Fibroblast of lung (primary cell): ENCODE measurements around the gene NOX4.

Source experiments
- EZH2 ChIP-seq: IDR thresholded peaks from 2 replicates; pipeline ENCODE4 v1.5.1; 2012; ENCODE audit warnings: low read length, control low read depth, mild to moderate bottlenecking; ENCODE audit errors: missing control alignments
- TF ChIP-seq, protein P1 (sequence below), 2 donors: IDR thresholded peaks in 1 of 2; conservative IDR thresholded peaks in 1 of 2; 1 replicate in 1 of 2; 2 replicates in 1 of 2; pipeline ENCODE4 v1.5.1; 2011 to 2012; ENCODE audit warnings: low read length in 2 of 2, control low read depth in 1 of 2, inconsistent platforms in 1 of 2, low read depth in 1 of 2, mild to moderate bottlenecking in 1 of 2

- TF ChIP-seq, protein P1, sequence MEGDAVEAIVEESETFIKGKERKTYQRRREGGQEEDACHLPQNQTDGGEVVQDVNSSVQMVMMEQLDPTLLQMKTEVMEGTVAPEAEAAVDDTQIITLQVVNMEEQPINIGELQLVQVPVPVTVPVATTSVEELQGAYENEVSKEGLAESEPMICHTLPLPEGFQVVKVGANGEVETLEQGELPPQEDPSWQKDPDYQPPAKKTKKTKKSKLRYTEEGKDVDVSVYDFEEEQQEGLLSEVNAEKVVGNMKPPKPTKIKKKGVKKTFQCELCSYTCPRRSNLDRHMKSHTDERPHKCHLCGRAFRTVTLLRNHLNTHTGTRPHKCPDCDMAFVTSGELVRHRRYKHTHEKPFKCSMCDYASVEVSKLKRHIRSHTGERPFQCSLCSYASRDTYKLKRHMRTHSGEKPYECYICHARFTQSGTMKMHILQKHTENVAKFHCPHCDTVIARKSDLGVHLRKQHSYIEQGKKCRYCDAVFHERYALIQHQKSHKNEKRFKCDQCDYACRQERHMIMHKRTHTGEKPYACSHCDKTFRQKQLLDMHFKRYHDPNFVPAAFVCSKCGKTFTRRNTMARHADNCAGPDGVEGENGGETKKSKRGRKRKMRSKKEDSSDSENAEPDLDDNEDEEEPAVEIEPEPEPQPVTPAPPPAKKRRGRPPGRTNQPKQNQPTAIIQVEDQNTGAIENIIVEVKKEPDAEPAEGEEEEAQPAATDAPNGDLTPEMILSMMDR (conservative IDR thresholded peaks at IDR 0.05 in 1 of 2, IDR thresholded peaks at IDR 0.05 in 1 of 2; ENCODE audit: low read depth in 1 of 2, low read length in 2 of 2), result no peak
- no peak for TF ChIP-seq EZH2
Measured at GRCh38 chr11:89321401-89321800, 169.8 kb downstream of the NOX4 start.
